Putamen (tissue), 1 donor: ENCODE data around the gene COBL.

Source experiments
- DNase-seq: peaks from one replicate; pipeline ENCODE4 v3.0.0-alpha.2; 2016; ENCODE audit warnings: low spot score

COBL gene

DNA sequence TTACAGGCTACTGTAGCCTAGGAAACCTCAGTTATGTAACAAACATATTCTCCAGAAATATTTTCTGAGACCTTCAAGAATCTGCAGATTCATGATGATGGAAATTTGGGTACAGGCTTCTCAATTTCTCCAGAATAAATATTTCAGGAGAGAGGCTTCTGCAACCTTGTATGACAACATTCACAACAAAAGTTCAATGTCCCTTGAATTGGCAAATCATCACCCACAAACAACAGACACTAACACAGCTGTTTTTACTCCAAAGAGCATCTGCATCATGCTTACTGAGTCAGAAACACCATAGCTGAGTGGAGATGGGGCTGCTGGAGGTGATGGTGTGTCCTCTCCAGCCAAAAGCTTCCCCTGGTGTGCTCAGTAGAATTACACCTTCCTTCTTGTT, 9.3 kb upstream of the COBL start:
- no peak for DNase-seq

DNA sequence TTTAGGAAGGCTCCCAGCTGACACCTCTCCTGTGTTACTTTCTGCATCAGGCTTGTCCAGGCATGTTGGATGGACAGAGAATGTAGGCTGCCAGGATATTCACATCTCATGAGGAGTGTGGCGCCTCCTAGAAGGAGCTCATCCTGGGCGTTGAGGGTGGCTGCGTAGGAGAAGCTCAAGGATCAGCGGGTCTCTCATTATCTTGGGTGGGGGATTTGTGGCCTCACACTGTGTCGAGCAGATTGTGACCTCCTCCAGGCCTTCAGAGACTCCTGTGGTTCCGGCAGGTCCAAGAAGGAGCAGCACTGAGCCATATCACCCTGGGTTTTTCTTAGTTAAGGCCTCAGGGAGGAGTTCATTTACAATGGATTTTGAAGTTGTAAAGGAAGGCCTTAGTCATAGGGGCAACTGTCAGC, 8.7 kb upstream of the COBL start:
- DNase-seq: no peak

- DNase-seq: peak; percentile 85
These were observed 7.7 kb upstream of the COBL start for GRCh38 chr7:51324206-51324898.

GRCh38 chr7:51321961-51322515, 5.4 kb upstream of the COBL start:
- DNase-seq: no peak

- no peak for DNase-seq
These were observed 2.4 kb upstream of the COBL start for GRCh38 chr7:51318886-51319579.

- no peak for DNase-seq
These were observed 1.4 kb upstream of the COBL start for GRCh38 chr7:51318001-51318400.

DNA sequence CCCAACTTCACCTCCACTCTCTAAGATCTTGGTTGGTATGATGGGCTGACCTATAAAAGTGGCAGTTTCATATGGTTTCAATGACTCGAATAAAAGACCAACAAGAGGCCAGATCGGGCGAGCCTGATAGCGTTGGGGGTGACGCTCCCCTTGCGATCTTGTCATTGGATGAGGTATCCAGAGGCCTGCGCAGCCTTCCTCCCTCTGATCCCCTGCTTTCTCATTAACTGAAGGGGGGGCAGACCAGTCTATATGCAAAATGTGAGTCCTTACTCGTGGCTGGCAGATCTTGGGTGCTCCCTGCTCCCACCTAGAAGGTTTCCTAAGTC, 937 bp upstream of the COBL start:
- DNase-seq: no peak

DNA sequence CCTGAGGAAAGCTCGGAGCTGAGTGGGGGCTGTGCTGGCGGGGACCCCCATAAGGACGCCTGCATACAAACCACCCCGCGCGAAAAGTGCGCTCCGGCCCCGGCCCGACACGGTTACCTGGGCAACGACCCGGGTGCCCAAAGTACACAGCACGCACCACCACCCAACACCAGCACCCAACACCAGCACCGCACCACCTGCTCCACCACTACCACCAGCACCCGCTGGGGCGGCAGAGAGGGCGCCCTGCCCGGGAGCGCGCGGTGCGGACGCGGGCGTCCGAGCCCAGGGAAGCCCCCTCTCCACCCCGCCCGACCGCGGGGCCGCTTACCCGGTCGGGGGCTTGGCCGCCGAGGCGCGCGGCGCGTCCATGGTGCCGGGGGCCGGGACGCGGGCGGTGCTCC, 345 bp downstream of the COBL start:
- no peak for DNase-seq

GRCh38 chr7:51315393-51316261, 982 bp downstream of the COBL start:
- no peak for DNase-seq

GRCh38 chr7:51314726-51315125, 1.9 kb downstream of the COBL start:
- no peak for DNase-seq

- no peak for DNase-seq
These were observed 2.7 kb downstream of the COBL start for GRCh38 chr7:51313738-51314425.

DNA sequence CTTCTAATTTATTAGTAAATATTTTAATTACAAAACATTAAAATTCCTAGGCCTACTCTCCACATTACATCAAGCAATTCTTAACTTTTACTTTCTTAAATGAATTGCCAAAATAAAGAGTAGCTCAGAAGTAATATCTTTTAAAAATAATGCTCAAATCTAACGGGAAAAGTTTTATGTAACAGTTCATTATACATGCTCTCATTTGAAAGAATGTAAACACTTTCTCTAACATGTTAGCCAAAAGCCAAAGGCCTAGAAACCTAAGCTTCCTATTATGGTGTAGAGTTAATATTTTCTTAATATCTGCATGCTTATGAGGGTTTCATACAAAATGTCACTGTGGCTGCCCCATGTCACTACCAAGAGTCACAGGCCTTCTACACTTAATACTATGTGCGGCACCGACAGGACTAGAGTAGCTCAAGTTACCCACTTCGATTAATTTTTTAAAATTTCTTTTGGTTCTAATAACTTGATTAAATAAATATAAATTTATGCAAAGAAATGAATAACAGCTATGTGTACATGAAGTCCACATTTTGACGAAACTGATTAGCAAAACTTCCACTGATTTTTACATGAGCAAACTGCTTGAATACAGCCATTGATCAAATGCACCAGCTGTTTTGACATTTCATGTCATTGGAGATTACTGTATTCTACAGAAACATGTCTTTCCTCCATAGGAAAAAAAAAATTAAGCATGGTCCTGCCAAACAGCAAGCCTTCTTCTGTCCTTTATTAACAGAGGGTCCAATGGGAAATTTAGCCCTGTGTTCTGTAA, 3.5 kb downstream of the COBL start:
- DNase-seq: no peak

GRCh38 chr7:51311166-51311565, 5.4 kb downstream of the COBL start:
- DNase-seq: peak; percentile 80

DNA sequence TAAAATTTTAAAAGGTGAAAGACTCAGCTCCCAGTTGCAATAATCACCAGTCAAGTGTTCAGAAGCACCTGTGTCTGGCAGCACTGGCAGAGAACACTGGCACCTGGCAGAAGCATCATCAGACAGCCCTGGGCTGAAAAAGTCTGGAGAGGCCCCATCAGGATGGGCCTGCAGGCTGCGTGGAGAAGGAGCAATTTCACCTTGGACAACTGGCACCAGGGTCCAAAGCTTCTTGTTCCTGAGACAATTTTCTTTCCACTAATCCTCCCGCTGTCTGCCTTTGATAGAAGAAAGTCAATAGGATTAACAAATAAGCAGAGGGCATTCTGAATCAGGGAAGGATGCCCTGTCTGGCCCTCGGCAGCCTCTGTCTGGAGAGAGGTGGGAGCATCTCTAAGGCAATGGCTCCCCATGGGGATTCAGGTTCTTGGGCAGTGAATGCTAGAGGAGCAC, 6.5 kb downstream of the COBL start:
- DNase-seq: no peak

DNA sequence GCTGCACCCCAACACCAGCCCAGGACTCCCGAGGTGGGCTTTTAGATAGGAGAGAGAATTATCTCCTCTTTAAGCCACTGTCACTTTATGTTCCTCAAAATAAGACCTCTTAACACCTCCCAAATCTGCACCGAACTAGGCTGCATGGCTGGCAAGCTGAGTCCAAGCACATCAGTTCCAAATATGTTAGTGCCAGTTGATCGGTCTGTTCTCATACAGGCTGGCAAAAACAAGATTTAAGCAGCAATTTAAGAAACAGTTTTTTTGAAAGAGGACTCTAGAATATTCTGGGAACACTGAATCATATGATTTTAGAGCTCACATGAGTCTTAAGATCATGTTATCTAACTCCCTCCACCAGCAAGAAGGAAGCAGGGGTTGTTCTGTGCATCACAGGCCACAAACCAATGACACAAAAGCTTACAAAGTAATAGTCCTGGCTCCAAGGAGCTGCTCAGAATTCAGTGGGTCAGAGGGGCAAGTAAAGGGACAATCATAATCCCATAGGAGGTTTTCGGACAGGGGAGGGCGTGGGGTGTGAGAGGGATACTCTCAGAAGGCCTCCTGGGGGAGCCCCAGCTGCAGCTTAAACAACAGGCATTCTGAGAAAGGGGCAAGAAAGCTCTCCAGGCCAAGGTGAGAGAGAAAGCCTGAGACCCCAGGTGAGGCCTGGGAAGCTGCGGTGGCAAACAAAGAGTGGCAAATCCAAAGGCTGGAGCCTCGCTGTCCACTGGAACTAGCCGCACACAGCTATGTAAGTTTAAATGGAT, 7.1 kb downstream of the COBL start:
- DNase-seq: no peak

DNA sequence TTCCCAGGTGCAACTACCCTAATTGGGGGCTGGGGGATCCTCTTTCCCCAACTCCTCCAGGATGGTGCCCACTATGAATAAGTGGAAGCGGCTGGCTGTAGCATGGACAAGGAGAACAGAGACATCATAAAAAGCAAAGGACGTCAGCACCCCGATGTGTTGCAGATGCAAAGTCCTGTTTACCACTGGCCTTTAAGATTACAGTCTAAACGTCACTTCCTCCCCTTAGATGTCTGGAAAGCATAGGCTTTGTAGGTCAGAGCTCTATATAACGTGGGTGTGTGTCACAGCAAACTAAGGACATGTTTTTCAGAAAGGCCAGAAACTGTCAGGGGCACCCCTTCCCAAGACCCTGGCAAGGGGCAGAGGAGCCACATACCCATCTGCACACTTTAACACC, 7.9 kb downstream of the COBL start:
- DNase-seq: no peak

DNA sequence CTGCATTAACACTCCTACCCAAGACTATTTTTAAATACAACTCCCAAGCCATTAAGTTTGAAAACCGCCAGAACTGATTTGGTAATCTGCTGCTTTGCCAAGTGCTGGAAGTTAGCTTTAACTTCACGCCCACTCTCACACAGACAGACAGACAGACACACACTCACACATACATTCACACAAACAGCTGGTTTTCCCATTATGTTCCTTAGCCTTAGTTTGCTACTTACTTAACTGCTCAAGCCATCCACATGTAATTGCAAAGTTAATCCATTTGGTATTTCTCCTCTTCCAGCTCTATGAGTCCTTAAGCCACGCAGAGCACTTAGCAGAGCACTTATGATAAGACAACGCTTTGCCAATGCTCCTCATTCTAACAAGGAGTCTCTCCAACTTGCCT, 8.3 kb downstream of the COBL start:
- no peak for DNase-seq

- DNase-seq: no peak
These were observed 8.9 kb downstream of the COBL start for GRCh38 chr7:51307651-51308210.

- DNase-seq: no peak
These were observed 9.8 kb downstream of the COBL start for GRCh38 chr7:51306761-51307160.

DNA sequence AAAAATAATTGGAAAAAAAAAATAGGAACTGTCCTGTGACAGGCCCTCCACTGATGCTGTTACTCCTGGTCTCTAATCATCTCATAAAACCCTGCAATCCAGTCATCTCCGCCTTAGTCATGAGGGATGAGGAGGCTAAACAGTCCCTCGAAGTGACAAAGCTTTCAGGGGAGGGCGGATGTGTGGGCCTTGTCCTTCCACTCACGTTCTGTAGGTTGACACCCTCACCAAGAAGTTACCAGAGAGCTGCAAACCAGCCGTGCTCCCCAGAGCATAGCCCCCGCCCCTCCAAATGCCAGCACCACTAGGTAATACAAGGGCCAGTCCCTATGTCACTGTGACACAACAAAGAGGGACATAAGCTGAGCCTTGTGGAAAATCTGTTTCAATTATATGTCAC, 11.9 kb downstream of the COBL start:
- DNase-seq: no peak
